ENCODE results near the gene PALLD. TPM values are rescaled to one million over a fixed set of nuclear protein-coding genes. Genes with fewer than 3 reads are reported as not detected.
A peak's percentile ranks its signal among the peaks of the same experiment; 100 is the strongest.

PALLD gene
- total and polyA plus RNA-seq, 2 of the 13 experiments (the other 11 are each of a cell fraction or from before 2014, with no cell fraction given) = 0.50 to 1.5 TPM

GRCh38 chr4:168569066-168569930 lies 72.4 kb downstream of the PALLD start:
- H3K27ac ChIP-seq (ENCODE audit: extremely low read length, insufficient read depth, low read length) = no peak overlapping the region
- no peak overlapping the region for H2AFZ ChIP-seq (ENCODE audit: low read length)
- intact Hi-C loops (cut with micrococcal nuclease; ENCODE audit: unreplicated experiment) = no loop called here
- no peak for FAIRE-seq
- peak; percentile 34; the same call in 1 of the 3 replicates for ATAC-seq
- peak; percentile 1 for DNase-seq (ENCODE audit: low spot score)
- H3K79me2 ChIP-seq (ENCODE audit: insufficient read depth, low read length) = no peaks in the 10 kb centered on the region
- no peak overlapping the region for H3K9ac ChIP-seq (ENCODE audit: insufficient read depth, low read depth, low read length)
- H3K4me2 ChIP-seq (ENCODE audit: low read depth, low read length) = no peak overlapping the region
- H3K36me3 ChIP-seq (replicated peaks in 1 of 2; ENCODE audit: control insufficient read depth in 1 of 2, insufficient read depth in 2 of 2, low read length in 2 of 2) = no peaks in the 10 kb centered on the region
- H3K27me3 ChIP-seq (ENCODE audit: control insufficient read depth in 1 of 2, insufficient read depth in 2 of 2, low read length in 2 of 2) = no peaks in the 10 kb centered on the region
- H3K9me3 ChIP-seq (ENCODE audit: low read length) = no peaks in the 10 kb centered on the region
- no peak overlapping the region for H3K4me3 ChIP-seq (replicated peaks in 1 of 3; ENCODE audit: insufficient read depth in 1 of 3, low read depth in 2 of 3, low read length in 3 of 3)
- in situ Hi-C loops (cut with HindIII; ENCODE audit: extremely low pct_ligation_motif_present, low pct_unique_long_range_greater_than_20kb) = no loop called here
- ChIA-PET CTCF (ENCODE audit: low intra/inter-chr PET ratio, low total read pairs) (no interaction called here), POLR2A (no interaction called here)
- BruUV-seq (replicated peaks) = no TSS peak
- no peaks in the 10 kb centered on the region for H3K4me1 ChIP-seq (ENCODE audit: insufficient read depth, low read length)
- no peaks in the 10 kb centered on the region for H4K20me1 ChIP-seq (ENCODE audit: insufficient read depth, low read length)
- 17% methylated on average over 9 of the region's 9 CpGs for WGBS (ENCODE audit: low lambda C conversion rate)
- TF ChIP-seq ZBTB44 (CRISPR knock-in tag; IDR thresholded peaks at IDR 0.05) (no peak), NR2C2 (CRISPR knock-in tag; IDR thresholded peaks at IDR 0.05; ENCODE audit: borderline replicate concordance) (no peak), TFDP1 (CRISPR knock-in tag; IDR thresholded peaks at IDR 0.05; ENCODE audit: borderline replicate concordance) (no peak), YEATS4 (CRISPR knock-in tag; IDR thresholded peaks at IDR 0.05; ENCODE audit: borderline replicate concordance) (no peak), ZNF572 (CRISPR knock-in tag; IDR thresholded peaks at IDR 0.05) (no peak), GTF2F1 (IDR thresholded peaks at IDR 0.05; ENCODE audit: low read length) (no peak), MLLT10 (CRISPR knock-in tag; IDR thresholded peaks at IDR 0.05) (no peak), IKZF4 (CRISPR knock-in tag; IDR thresholded peaks at IDR 0.05; ENCODE audit: borderline replicate concordance, low read depth, not compliant biosample characterization) (no peak), SKIL (CRISPR knock-in tag; IDR thresholded peaks at IDR 0.05; ENCODE audit: borderline replicate concordance) (no peak), MTF1 (CRISPR knock-in tag; IDR thresholded peaks at IDR 0.05) (no peak), ZNF44 (CRISPR knock-in tag; IDR thresholded peaks at IDR 0.05) (no peak), ZBTB1 (CRISPR knock-in tag; IDR thresholded peaks at IDR 0.05; ENCODE audit: borderline replicate concordance) (no peak), NFAT5 (CRISPR knock-in tag; IDR thresholded peaks at IDR 0.05) (no peak), MTA3 (CRISPR knock-in tag; IDR thresholded peaks at IDR 0.05) (no peak)
